Measurements from ENCODE around the gene ORC3.
"Not testable (repeated sequence)": the region's sequence is repeated elsewhere in the genome, so short reads cannot be mapped to it uniquely, and the experiment has no call there.

ORC3 gene

GRCh38 chr6:87682310-87682709, 92.4 kb downstream of the ORC3 start:
- H3K27ac ChIP-seq (ENCODE audit: low read depth, low read length), result no peak overlapping the region
- peaks cover 9% of the 10 kb centered on the region for H3K4me1 ChIP-seq (ENCODE audit: insufficient read depth, low read length)

GRCh38 chr6:87683890-87684289, 94.0 kb downstream of the ORC3 start:
- Histone ChIP-seq H3K9ac (ENCODE audit: low read length) (no peak overlapping the region), H3K27ac (ENCODE audit: low read depth, low read length) (no peak overlapping the region), H3K27me3 (ENCODE audit: control insufficient read depth in 1 of 2, insufficient read depth in 2 of 2, low read length in 2 of 2) (no peaks in the 10 kb centered on the region), H3K9me3 (ENCODE audit: low read length) (no peaks in the 10 kb centered on the region), H3K36me3 (ENCODE audit: insufficient read depth, low read length) (peaks cover 4% of the 10 kb centered on the region), H3K4me1 (ENCODE audit: insufficient read depth, low read length) (peaks cover 13% of the 10 kb centered on the region), H3K4me3 (ENCODE audit: low read depth in 1 of 2, low read length in 2 of 2) (no peak overlapping the region)

More at GRCh38 chr6:87682310-87682709, 92.4 kb downstream of the ORC3 start:
- Histone ChIP-seq H3K9me3 (ENCODE audit: low read length) (no peaks in the 10 kb centered on the region), H3K4me3 (ENCODE audit: low read depth in 1 of 2, low read length in 2 of 2) (no peak overlapping the region), H3K9ac (ENCODE audit: low read length) (no peak overlapping the region), H3K27me3 (ENCODE audit: control insufficient read depth in 1 of 2, insufficient read depth in 2 of 2, low read length in 2 of 2) (no peaks in the 10 kb centered on the region), H3K36me3 (ENCODE audit: insufficient read depth, low read length) (peaks cover 12% of the 10 kb centered on the region)

GRCh38 chr6:87684895-87685654, 95.1 kb downstream of the ORC3 start:
- Histone ChIP-seq H3K4me3 (ENCODE audit: low read depth in 1 of 2, low read length in 2 of 2) (no peak overlapping the region), H3K9ac (ENCODE audit: low read length) (no peak overlapping the region), H3K9me3 (ENCODE audit: low read length) (no peaks in the 10 kb centered on the region), H3K4me1 (ENCODE audit: insufficient read depth, low read length) (peaks cover 19% of the 10 kb centered on the region), H3K36me3 (ENCODE audit: insufficient read depth, low read length) (peaks cover 4% of the 10 kb centered on the region), H3K27ac (ENCODE audit: low read depth, low read length) (no peak overlapping the region), H3K27me3 (ENCODE audit: control insufficient read depth in 1 of 2, insufficient read depth in 2 of 2, low read length in 2 of 2) (no peaks in the 10 kb centered on the region)

GRCh38 chr6:87686636-87687205, 96.8 kb downstream of the ORC3 start:
- not testable (repeated sequence) for H3K9me3 ChIP-seq (ENCODE audit: low read length); H3K27ac ChIP-seq (ENCODE audit: low read depth, low read length); H3K27me3 ChIP-seq (ENCODE audit: control insufficient read depth in 1 of 2, insufficient read depth in 2 of 2, low read length in 2 of 2); H3K36me3 ChIP-seq (ENCODE audit: insufficient read depth, low read length); H3K9ac ChIP-seq (ENCODE audit: low read length); H3K4me3 ChIP-seq (ENCODE audit: low read depth in 1 of 2, low read length in 2 of 2)
- peaks cover 24% of the 10 kb centered on the region for H3K4me1 ChIP-seq (ENCODE audit: insufficient read depth, low read length)

- H3K36me3 ChIP-seq (ENCODE audit: insufficient read depth, low read length), result no peaks in the 10 kb centered on the region
- no peak overlapping the region for H3K9ac ChIP-seq (ENCODE audit: low read length)
- H3K27me3 ChIP-seq (ENCODE audit: control insufficient read depth in 1 of 2, insufficient read depth in 2 of 2, low read length in 2 of 2), result no peaks in the 10 kb centered on the region
- H3K4me1 ChIP-seq (ENCODE audit: insufficient read depth, low read length), result peaks cover 25% of the 10 kb centered on the region
- no peak overlapping the region for H3K27ac ChIP-seq (ENCODE audit: low read depth, low read length)
- H3K4me3 ChIP-seq (ENCODE audit: low read depth in 1 of 2, low read length in 2 of 2), result no peak overlapping the region
- no peaks in the 10 kb centered on the region for H3K9me3 ChIP-seq (ENCODE audit: low read length)
Observed at GRCh38 chr6:87687296-87687695, 97.4 kb downstream of the ORC3 start.

GRCh38 chr6:87687893-87688292, 98.0 kb downstream of the ORC3 start:
- not testable (repeated sequence) for H3K27me3 ChIP-seq (ENCODE audit: control insufficient read depth in 1 of 2, insufficient read depth in 2 of 2, low read length in 2 of 2); H3K4me3 ChIP-seq (ENCODE audit: low read depth in 1 of 2, low read length in 2 of 2); H3K9ac ChIP-seq (ENCODE audit: low read length); H3K27ac ChIP-seq (ENCODE audit: low read depth, low read length); H3K36me3 ChIP-seq (ENCODE audit: insufficient read depth, low read length); H3K9me3 ChIP-seq (ENCODE audit: low read length)
- H3K4me1 ChIP-seq (ENCODE audit: insufficient read depth, low read length), result peaks cover 25% of the 10 kb centered on the region

- no peak overlapping the region for H3K27ac ChIP-seq (ENCODE audit: low read depth, low read length)
- H3K36me3 ChIP-seq (ENCODE audit: insufficient read depth, low read length), result no peaks in the 10 kb centered on the region
- H3K4me3 ChIP-seq (ENCODE audit: low read depth in 1 of 2, low read length in 2 of 2), result no peak overlapping the region
- no peaks in the 10 kb centered on the region for H3K27me3 ChIP-seq (ENCODE audit: control insufficient read depth in 1 of 2, insufficient read depth in 2 of 2, low read length in 2 of 2)
- H3K9me3 ChIP-seq (ENCODE audit: low read length), result no peaks in the 10 kb centered on the region
- H3K9ac ChIP-seq (ENCODE audit: low read length), result no peak overlapping the region
- peaks cover 32% of the 10 kb centered on the region for H3K4me1 ChIP-seq (ENCODE audit: insufficient read depth, low read length)
Observed at GRCh38 chr6:87690441-87690840, 100.5 kb downstream of the ORC3 start.

GRCh38 chr6:87692086-87692485, 102.2 kb downstream of the ORC3 start:
- Histone ChIP-seq H3K4me3 (ENCODE audit: low read depth in 1 of 2, low read length in 2 of 2) (no peak overlapping the region), H3K9ac (ENCODE audit: low read length) (no peak overlapping the region), H3K27ac (ENCODE audit: low read depth, low read length) (no peak overlapping the region), H3K27me3 (ENCODE audit: control insufficient read depth in 1 of 2, insufficient read depth in 2 of 2, low read length in 2 of 2) (no peaks in the 10 kb centered on the region), H3K4me1 (ENCODE audit: insufficient read depth, low read length) (peaks cover 32% of the 10 kb centered on the region), H3K9me3 (ENCODE audit: low read length) (no peaks in the 10 kb centered on the region), H3K36me3 (ENCODE audit: insufficient read depth, low read length) (no peaks in the 10 kb centered on the region)

- H3K27ac ChIP-seq (ENCODE audit: low read depth, low read length); H3K36me3 ChIP-seq (ENCODE audit: insufficient read depth, low read length); H3K27me3 ChIP-seq (ENCODE audit: control insufficient read depth in 1 of 2, insufficient read depth in 2 of 2, low read length in 2 of 2); H3K4me3 ChIP-seq (ENCODE audit: low read depth in 1 of 2, low read length in 2 of 2); H3K9ac ChIP-seq (ENCODE audit: low read length); H3K9me3 ChIP-seq (ENCODE audit: low read length): not testable (repeated sequence)
- H3K4me1 ChIP-seq (ENCODE audit: insufficient read depth, low read length), result peaks cover 36% of the 10 kb centered on the region
Observed at GRCh38 chr6:87696817-87697216, 106.9 kb downstream of the ORC3 start.

GRCh38 chr6:87697581-87698546, 107.9 kb downstream of the ORC3 start:
- H3K27ac ChIP-seq (ENCODE audit: low read depth, low read length), result no peak overlapping the region
- H3K9me3 ChIP-seq (ENCODE audit: low read length), result no peaks in the 10 kb centered on the region
- H3K4me3 ChIP-seq (ENCODE audit: low read depth in 1 of 2, low read length in 2 of 2), result peak overlapping the region; percentile 8 to 19
- peaks cover 30% of the 10 kb centered on the region for H3K4me1 ChIP-seq (ENCODE audit: insufficient read depth, low read length)
- H3K36me3 ChIP-seq (ENCODE audit: insufficient read depth, low read length), result no peaks in the 10 kb centered on the region
- peak overlapping the region; percentile 7 for H3K9ac ChIP-seq (ENCODE audit: low read length)
- no peaks in the 10 kb centered on the region for H3K27me3 ChIP-seq (ENCODE audit: control insufficient read depth in 1 of 2, insufficient read depth in 2 of 2, low read length in 2 of 2)

GRCh38 chr6:87698547-87699006, 108.6 kb downstream of the ORC3 start:
- Histone ChIP-seq H3K9ac (ENCODE audit: low read length) (peak overlapping the region; percentile 7), H3K27ac (ENCODE audit: low read depth, low read length) (no peak overlapping the region)

More at GRCh38 chr6:87698547-87699006, 108.6 kb downstream of the ORC3 start:
- Histone ChIP-seq H3K36me3 (ENCODE audit: insufficient read depth, low read length) (no peaks in the 10 kb centered on the region), H3K27me3 (ENCODE audit: control insufficient read depth in 1 of 2, insufficient read depth in 2 of 2, low read length in 2 of 2) (no peaks in the 10 kb centered on the region), H3K4me1 (ENCODE audit: insufficient read depth, low read length) (peaks cover 30% of the 10 kb centered on the region), H3K4me3 (ENCODE audit: low read depth in 1 of 2, low read length in 2 of 2) (peak overlapping the region in 1 of 2 donors; percentile 97), H3K9me3 (ENCODE audit: low read length) (no peaks in the 10 kb centered on the region)
